H1 (cell line): ENCODE data around the gene HTR4. TPM values are rescaled to one million over a fixed set of nuclear protein-coding genes. Genes with fewer than 3 reads are reported as not detected.

Source experiments
- CTCF ChIA-PET: fragments of 300-600 bp; sonication (Branson Sonifier 250); formaldehyde crosslinking; loops from one replicate; lab custom pipeline; 2021; ENCODE audit not compliant: partially characterized antibody; lab: Charles Lee
- POLR2A ChIA-PET: fragments of 300-600 bp; sonication (Branson Sonifier 250); formaldehyde crosslinking; loops from one replicate; lab custom pipeline; 2021; ENCODE audit warnings: inconsistent platforms; ENCODE audit not compliant: partially characterized antibody; lab: Charles Lee
- DNase-seq, 2 experiments: peaks; one replicate each; pipeline versions ENCODE4 v3.0.0 to v3.0.0-alpha.2; 2010 to 2022; ENCODE audit warnings: low spot score in 2 of 2, low read depth in 1 of 2, mixed read lengths in 1 of 2
- FAIRE-seq: peaks from 2 replicates; lab custom pipeline; 2011; peaks lifted over from hg19 to GRCh38; lab: Jason Lieb, UNC
- H2AFZ ChIP-seq: 2 replicates; pipeline ENCODE4 v1.8.1; 2012; ENCODE audit warnings: low read length, inconsistent platforms
- H2AK5ac ChIP-seq: 2 replicates; pipeline ENCODE4 v1.6.1; 2013; ENCODE audit warnings: low read depth, low read length
- H2BK120ac ChIP-seq: replicated peaks from 2 replicates; pipeline ENCODE3; 2013; ENCODE audit warnings: low read depth, low read length, inconsistent platforms
- H2BK12ac ChIP-seq: 2 replicates; pipeline ENCODE4 v1.6.1; 2013; ENCODE audit warnings: low read depth, low read length
- H2BK15ac ChIP-seq: 2 replicates; pipeline ENCODE4 v1.6.1; 2013; ENCODE audit warnings: low read length
- H2BK20ac ChIP-seq: 2 replicates; pipeline ENCODE4 v1.6.1; 2013; ENCODE audit warnings: low read length
- H2BK5ac ChIP-seq: 2 replicates; pipeline ENCODE4 v1.6.1; 2013; ENCODE audit warnings: low read depth, low read length
- H3K14ac ChIP-seq: 2 replicates; pipeline ENCODE4 v1.6.1; 2013; ENCODE audit warnings: inconsistent platforms; ENCODE audit not compliant: insufficient read length
- H3K18ac ChIP-seq: 2 replicates; pipeline ENCODE4 v1.6.1; 2013; ENCODE audit warnings: low read length; ENCODE audit errors: extremely low read depth
- H3K23ac ChIP-seq: 2 replicates; pipeline ENCODE4 v1.6.1; 2013; ENCODE audit warnings: inconsistent platforms; ENCODE audit not compliant: insufficient read length
- H3K23me2 ChIP-seq: 2 replicates; pipeline ENCODE4 v1.6.1; 2013; ENCODE audit warnings: low read depth, low read length
- H3K27ac ChIP-seq: 2 replicates; pipeline ENCODE4 v1.6.1; 2011; ENCODE audit warnings: low read depth, low read length, inconsistent platforms
- H3K27me3 ChIP-seq, 4 experiments: replicated peaks in 1 of 4; 1 replicate in 1 of 4; 2 replicates in 3 of 4; pipeline versions ENCODE4 v1.6.1 to v1.8.1; 2011 to 2013; ENCODE audit warnings: low read length in 3 of 4, mild to moderate bottlenecking in 3 of 4, inconsistent platforms in 2 of 4, mixed read lengths in 2 of 4, moderate library complexity in 1 of 4; ENCODE audit not compliant: control insufficient read depth in 3 of 4, insufficient read depth in 3 of 4; ENCODE audit errors: extremely low read depth in 1 of 4
- H3K36me3 ChIP-seq, 4 experiments: 2 replicates each; pipeline versions ENCODE4 v1.6.1 to v1.8.1; 2011 to 2013; ENCODE audit warnings: mild to moderate bottlenecking in 4 of 4, low read length in 3 of 4, moderate library complexity in 2 of 4, control low read depth in 1 of 4, inconsistent platforms in 1 of 4; ENCODE audit not compliant: insufficient read depth in 4 of 4, control insufficient read depth in 2 of 4
- H3K4ac ChIP-seq: replicated peaks from 2 replicates; pipeline ENCODE3; 2013; ENCODE audit warnings: low read length, low read depth, mixed read lengths, inconsistent platforms; ENCODE audit not compliant: insufficient read length
- H3K4me1 ChIP-seq, 4 experiments: replicated peaks in 1 of 4; 1 replicate in 1 of 4; 2 replicates in 3 of 4; pipeline versions ENCODE4 v1.6.1 to v1.8.1; 2011 to 2013; ENCODE audit warnings: low read length in 3 of 4, inconsistent platforms in 2 of 4, mixed read lengths in 1 of 4; ENCODE audit not compliant: insufficient read depth in 4 of 4, control insufficient read depth in 3 of 4
- H3K4me2 ChIP-seq, 2 experiments: 2 replicates each; pipeline versions ENCODE4 v1.6.1 to v1.8.1; 2011 to 2013; ENCODE audit warnings: low read depth in 2 of 2, low read length in 2 of 2, control low read depth in 1 of 2, inconsistent platforms in 1 of 2, mild to moderate bottlenecking in 1 of 2; ENCODE audit not compliant: insufficient read depth in 1 of 2
- H3K4me3 ChIP-seq, 4 experiments: fragments of 200-600, 300-600 bp in 1 of 4; sonication (generic), shearing (Covaris generic), sonication (Bioruptor Twin) in 1 of 4; 2 replicates each; pipeline versions ENCODE4 v1.5.1 to v1.8.1; 2011 to 2016; ENCODE audit warnings: low read length in 4 of 4, low read depth in 3 of 4, control low read depth in 2 of 4, inconsistent platforms in 2 of 4, mild to moderate bottlenecking in 2 of 4, mixed read lengths in 1 of 4, moderate library complexity in 1 of 4; ENCODE audit not compliant: insufficient read depth in 2 of 4; ENCODE audit errors: extremely low read depth in 1 of 4
- H3K56ac ChIP-seq: replicated peaks from 2 replicates; pipeline ENCODE3; 2013; ENCODE audit warnings: low read depth, mild to moderate bottlenecking, mixed read lengths, low read length, inconsistent platforms; ENCODE audit not compliant: insufficient read length
- H3K79me1 ChIP-seq: 2 replicates; pipeline ENCODE4 v1.6.1; 2013; ENCODE audit warnings: low read depth, low read length, control low read depth
- H3K79me2 ChIP-seq, 2 experiments: 2 replicates each; pipeline versions ENCODE4 v1.6.1 to v1.8.1; 2012 to 2013; ENCODE audit warnings: low read length in 2 of 2, mild to moderate bottlenecking in 2 of 2, inconsistent platforms in 1 of 2; ENCODE audit not compliant: insufficient read depth in 2 of 2, control insufficient read depth in 1 of 2
- H3K9ac ChIP-seq, 4 experiments: replicated peaks in 1 of 4; 1 replicate in 1 of 4; 2 replicates in 3 of 4; pipeline versions ENCODE4 v1.6.1 to v1.8.1; 2011 to 2013; ENCODE audit warnings: low read depth in 3 of 4, low read length in 3 of 4, control low read depth in 2 of 4, mild to moderate bottlenecking in 2 of 4, moderate library complexity in 2 of 4, inconsistent platforms in 1 of 4; ENCODE audit errors: extremely low read depth in 1 of 4
- H3K9me3 ChIP-seq, 2 experiments: 2 replicates each; pipeline versions ENCODE4 v1.6.1 to v1.8.1; 2012 to 2013; ENCODE audit warnings: mild to moderate bottlenecking in 2 of 2, moderate library complexity in 2 of 2, control low read depth in 1 of 2, inconsistent platforms in 1 of 2, low read depth in 1 of 2, low read length in 1 of 2, mixed read lengths in 1 of 2; ENCODE audit not compliant: insufficient read depth in 2 of 2
- H4K20me1 ChIP-seq, 2 experiments: replicated peaks in 1 of 2; 2 replicates each; pipeline versions ENCODE3 to v1.8.1; 2011 to 2013; ENCODE audit warnings: inconsistent platforms in 2 of 2, low read length in 2 of 2, mild to moderate bottlenecking in 1 of 2; ENCODE audit not compliant: insufficient read depth in 2 of 2, control insufficient read depth in 1 of 2
- H4K5ac ChIP-seq: 2 replicates; pipeline ENCODE4 v1.6.1; 2013; ENCODE audit warnings: low read length, low read depth, mixed read lengths, inconsistent platforms; ENCODE audit not compliant: insufficient read length
- H4K8ac ChIP-seq: 2 replicates; pipeline ENCODE4 v1.8.0; 2013; ENCODE audit warnings: mild to moderate bottlenecking, moderate library complexity, low read length, inconsistent platforms; ENCODE audit not compliant: insufficient read depth; ENCODE audit errors: extremely low read depth
- H4K91ac ChIP-seq: replicated peaks from 2 replicates; pipeline ENCODE3; 2013; ENCODE audit warnings: low read length, mixed read lengths, inconsistent platforms; ENCODE audit not compliant: insufficient read length
- CTCF ChIP-seq, 3 experiments: IDR thresholded peaks; 1 replicate in 2 of 3; 2 replicates in 1 of 3; pipeline versions ENCODE4 v1.5.1 to v1.6.1; 2011; ENCODE audit warnings: low read length in 3 of 3, mild to moderate bottlenecking in 3 of 3, inconsistent platforms in 2 of 3, low read depth in 1 of 3, moderate library complexity in 1 of 3; ENCODE audit not compliant: insufficient read depth in 1 of 3; ENCODE audit errors: control extremely low read depth in 1 of 3
- RAD21 ChIP-seq, 2 experiments: IDR thresholded peaks in 1 of 2; conservative IDR thresholded peaks in 1 of 2; 2 replicates each; pipeline ENCODE4 v1.6.1; 2011; ENCODE audit warnings: low read depth in 2 of 2, low read length in 2 of 2, improper control_type of control experiment in 1 of 2, inconsistent platforms in 1 of 2, mild to moderate bottlenecking in 1 of 2, moderate library complexity in 1 of 2
- TEAD4 ChIP-seq: IDR thresholded peaks from 2 replicates; pipeline ENCODE4 v1.6.1; 2012; ENCODE audit warnings: low read depth, low read length, inconsistent platforms, mixed read lengths
- polyA plus RNA-seq, 7 experiments: library from polyadenylated mRNA; depleted of rRNA in 3 of 7; stranded (reverse) in 5 of 7; unstranded in 2 of 7; fragments of >200 nt in 5 of 7; fragments of 200-250 nt in 2 of 7; gene quantifications; 1 replicate in 5 of 7; 2 replicates in 1 of 7; 4 replicates in 1 of 7; pipeline versions ENCODE4 v1.2.1 to v1.2.3, GENCODE V29; 2011 to 2013; ENCODE audit warnings: missing spikeins in 2 of 7, mixed read lengths in 2 of 7
- total RNA-seq: library from RNA; stranded (reverse); fragmentation: NEBNext Ultra II Directional; extraction: Animal tissue kit (Norgen Biotek cat#: 25700); gene quantifications from 2 replicates; pipeline ENCODE4 v1.2.1, GENCODE V29; 2021

Gene HTR4
- total and polyA plus RNA-seq, 2 of the 8 experiments (the other 6 are each of a cell fraction or from before 2014, with no cell fraction given): not detected

DNA sequence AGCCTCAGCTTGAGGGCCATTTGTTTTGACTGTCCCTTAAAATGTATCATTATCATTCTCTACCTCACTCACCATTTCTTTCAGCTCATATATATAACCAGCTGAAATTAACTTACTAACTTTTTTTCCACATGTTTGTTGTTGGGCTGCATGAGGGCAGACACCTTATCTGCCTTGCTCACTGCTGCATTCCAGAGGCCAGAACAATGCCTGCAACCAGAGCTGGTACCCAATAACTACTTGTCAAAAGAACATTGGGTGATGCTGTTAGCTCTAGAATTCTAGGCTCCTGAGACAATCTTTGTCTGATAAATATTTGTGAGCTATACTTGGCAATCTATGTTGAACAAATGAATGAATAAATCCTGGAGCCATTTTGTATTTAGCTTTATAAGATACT, 68.3 kb downstream of the HTR4 start:
- Histone ChIP-seq H3K4me1 (peaks cover 0 to 4% (median 0%) of the 10 kb centered on the region in 4 experiments; a peak in 1 of 7 replicates), H3K18ac (no peak overlapping the region), H3K56ac (no peak overlapping the region), H3K4ac (no peak overlapping the region), H3K79me1 (no peaks in the 10 kb centered on the region), H4K91ac (no peak overlapping the region), H4K20me1 (no peaks in the 10 kb centered on the region), H2AFZ (0 out of 2 replicates have a peak overlapping the region, but pooled peaks have one; percentile 10), H3K79me2 (no peaks in the 10 kb centered on the region), H4K8ac (no peak overlapping the region), H3K27me3 (no peaks in the 10 kb centered on the region), H2AK5ac (no peak overlapping the region), H3K23me2 (no peaks in the 10 kb centered on the region), H3K4me2 (no peak overlapping the region), H3K36me3 (no peaks in the 10 kb centered on the region), H2BK15ac (no peak overlapping the region), H3K27ac (no peak overlapping the region), H3K9me3 (no peaks in the 10 kb centered on the region), H2BK20ac (no peak overlapping the region), H3K23ac (no peak overlapping the region), H2BK5ac (no peak overlapping the region), H2BK120ac (no peak overlapping the region), H3K9ac (no peak overlapping the region), H3K14ac (no peak overlapping the region), H3K4me3 (no peak overlapping the region), H2BK12ac (no peak overlapping the region), H4K5ac (no peak overlapping the region)
- FAIRE-seq (no peak), DNase-seq (no peak)
- peak; percentile 27 to 37 (median 27) for TF ChIP-seq CTCF (IDR thresholded peaks at IDR 0.05; ENCODE audit: control extremely low read depth in 1 of 3, insufficient read depth in 1 of 3, low read depth in 1 of 3, low read length in 3 of 3)
- peak; percentile 31 to 51 for TF ChIP-seq RAD21 (IDR thresholded peaks at IDR 0.05 in 1 of 2, conservative IDR thresholded peaks at IDR 0.05 in 1 of 2; ENCODE audit: low read depth in 2 of 2, low read length in 2 of 2)
- TF ChIP-seq TEAD4: no peak
- ChIA-PET POLR2A (interaction anchor here (0.8 kb wide), 1 partner anchor 65 kb away, joined by 3 read pairs; no protein-coding TSS in a partner anchor), CTCF (interaction anchor here (0.8 to 1.7 kb wide), 9 partner anchors 9 to 212 kb away, joined by 3 to 6 read pairs (median 3); no protein-coding TSS in a partner anchor)
